Measurements from ENCODE around the gene GIGYF2. TPM values are rescaled to one million over a fixed set of nuclear protein-coding genes. Genes with fewer than 3 reads are reported as not detected.
"Not testable (repeated sequence)": the region's sequence is repeated elsewhere in the genome, so short reads cannot be mapped to it uniquely, and the experiment has no call there.

Gene GIGYF2
- polyA plus RNA-seq, 1 donor from 2014 or later: 52.6 TPM

GRCh38 chr2:232903989-232904388 lies 206.9 kb downstream of the GIGYF2 start:
- no peaks in the 10 kb centered on the region for H3F3A ChIP-seq (ENCODE audit: insufficient read depth, low read length, poor library complexity, severe bottlenecking)
- H3K79me2 ChIP-seq (replicated peaks; ENCODE audit: insufficient read depth, low read length): no peaks in the 10 kb centered on the region
- no peaks in the 10 kb centered on the region for H3K27me3 ChIP-seq (ENCODE audit: insufficient read depth, low read depth, low read length)
- no peaks in the 10 kb centered on the region for H3K36me3 ChIP-seq (ENCODE audit: insufficient read depth, low read length)
- H3K27ac ChIP-seq (ENCODE audit: low read length): no peak overlapping the region
- H3K4me2 ChIP-seq (ENCODE audit: low read length): no peak overlapping the region
- no peak overlapping the region for H3K4me3 ChIP-seq (ENCODE audit: low read length)
- no peak overlapping the region for H2AFZ ChIP-seq (ENCODE audit: low read depth, low read length)
- no peak for TF ChIP-seq EZH2 (IDR thresholded peaks at IDR 0.05; ENCODE audit: borderline replicate concordance, insufficient read depth, low read length, poor library complexity, severe bottlenecking)
- no peak for TF ChIP-seq SMC3 (conservative IDR thresholded peaks at IDR 0.05; ENCODE audit: poor library complexity)
- no peak for TF ChIP-seq MXI1 (conservative IDR thresholded peaks at IDR 0.05; ENCODE audit: poor library complexity, severe bottlenecking)
- TF ChIP-seq POLR2AphosphoS5 (IDR thresholded peaks at IDR 0.05): no peak
- TF ChIP-seq TAF1 (IDR thresholded peaks at IDR 0.05; ENCODE audit: low read depth): no peak
- TF ChIP-seq REST (IDR thresholded peaks at IDR 0.05; ENCODE audit: borderline replicate concordance): no peak
- TF ChIP-seq RAD21 (conservative IDR thresholded peaks at IDR 0.05): no peak
- no peak for TF ChIP-seq EP300 (conservative IDR thresholded peaks at IDR 0.05; ENCODE audit: poor library complexity, severe bottlenecking)
- TF ChIP-seq CTCF (IDR thresholded peaks at IDR 0.05; ENCODE audit: poor library complexity, severe bottlenecking): no peak
- H3K9ac ChIP-seq (ENCODE audit: low read length): no peak overlapping the region
- no peaks in the 10 kb centered on the region for H4K20me1 ChIP-seq (ENCODE audit: insufficient read depth)
- no peaks in the 10 kb centered on the region for H3K9me3 ChIP-seq (ENCODE audit: low read length)
- no peaks in the 10 kb centered on the region for H3K9me2 ChIP-seq (ENCODE audit: insufficient read depth, low read length)

- H3K79me2 ChIP-seq (replicated peaks; ENCODE audit: insufficient read depth, low read length); H3K4me3 ChIP-seq (ENCODE audit: low read length); H3K9me3 ChIP-seq (ENCODE audit: low read length); H3K9ac ChIP-seq (ENCODE audit: low read length); H3K27ac ChIP-seq (ENCODE audit: low read length); H3K4me2 ChIP-seq (ENCODE audit: low read length); H3K27me3 ChIP-seq (ENCODE audit: insufficient read depth, low read depth, low read length); H3K9me2 ChIP-seq (ENCODE audit: insufficient read depth, low read length); H3K36me3 ChIP-seq (ENCODE audit: insufficient read depth, low read length); H2AFZ ChIP-seq (ENCODE audit: low read depth, low read length); H3F3A ChIP-seq (ENCODE audit: insufficient read depth, low read length, poor library complexity, severe bottlenecking); H4K20me1 ChIP-seq (ENCODE audit: insufficient read depth): not testable (repeated sequence)
Measured at GRCh38 chr2:232906867-232907717, 210.0 kb downstream of the GIGYF2 start.

GRCh38 chr2:232907718-232908085 lies 210.6 kb downstream of the GIGYF2 start:
- H3K27me3 ChIP-seq (ENCODE audit: insufficient read depth, low read depth, low read length); H3K27ac ChIP-seq (ENCODE audit: low read length); H3K79me2 ChIP-seq (replicated peaks; ENCODE audit: insufficient read depth, low read length); H3K9me2 ChIP-seq (ENCODE audit: insufficient read depth, low read length); H3K4me2 ChIP-seq (ENCODE audit: low read length); H4K20me1 ChIP-seq (ENCODE audit: insufficient read depth); H3K36me3 ChIP-seq (ENCODE audit: insufficient read depth, low read length); H3K4me3 ChIP-seq (ENCODE audit: low read length); H3K9ac ChIP-seq (ENCODE audit: low read length); H2AFZ ChIP-seq (ENCODE audit: low read depth, low read length); H3F3A ChIP-seq (ENCODE audit: insufficient read depth, low read length, poor library complexity, severe bottlenecking): not testable (repeated sequence)
- H3K9me3 ChIP-seq (ENCODE audit: low read length): peaks cover 11% of the 10 kb centered on the region

All from neural cell (in vitro differentiated cells).